ENCODE data around the gene ANKDD1B.

ANKDD1B gene

DNA sequence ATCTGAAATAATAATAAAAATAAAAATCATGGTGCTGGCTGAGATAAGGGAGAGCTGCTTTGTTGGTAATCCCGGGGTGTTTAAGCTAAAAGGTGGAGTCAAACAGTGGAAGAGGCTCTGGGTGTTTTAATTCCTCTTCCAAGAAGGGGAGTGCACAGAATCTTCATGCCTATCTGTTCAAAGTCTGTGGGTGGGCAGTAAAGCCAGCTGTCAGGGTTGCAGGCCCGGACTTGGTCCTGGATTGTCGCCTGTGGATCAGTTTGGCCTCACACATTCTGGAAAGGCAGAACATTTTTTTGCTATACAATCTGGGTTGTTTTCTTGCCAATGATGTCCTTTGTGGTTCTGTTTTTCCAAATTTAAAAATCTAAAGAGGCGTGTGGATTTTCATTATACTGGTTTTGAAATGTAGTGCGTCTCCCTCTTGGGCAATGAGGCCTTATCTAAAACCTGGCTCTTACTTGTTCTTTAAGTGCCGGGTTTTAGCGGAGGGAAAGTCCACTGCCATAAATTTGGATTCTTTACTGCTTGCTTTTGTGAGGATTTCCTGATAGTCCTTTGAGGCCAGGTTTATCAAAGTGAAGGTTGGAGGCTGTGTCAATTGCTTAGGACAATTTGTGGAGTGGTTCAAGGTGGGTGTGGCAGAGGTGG, 5.8 kb downstream of the ANKDD1B start:
- DNase-seq (ENCODE audit: low read depth) = no peak

DNA sequence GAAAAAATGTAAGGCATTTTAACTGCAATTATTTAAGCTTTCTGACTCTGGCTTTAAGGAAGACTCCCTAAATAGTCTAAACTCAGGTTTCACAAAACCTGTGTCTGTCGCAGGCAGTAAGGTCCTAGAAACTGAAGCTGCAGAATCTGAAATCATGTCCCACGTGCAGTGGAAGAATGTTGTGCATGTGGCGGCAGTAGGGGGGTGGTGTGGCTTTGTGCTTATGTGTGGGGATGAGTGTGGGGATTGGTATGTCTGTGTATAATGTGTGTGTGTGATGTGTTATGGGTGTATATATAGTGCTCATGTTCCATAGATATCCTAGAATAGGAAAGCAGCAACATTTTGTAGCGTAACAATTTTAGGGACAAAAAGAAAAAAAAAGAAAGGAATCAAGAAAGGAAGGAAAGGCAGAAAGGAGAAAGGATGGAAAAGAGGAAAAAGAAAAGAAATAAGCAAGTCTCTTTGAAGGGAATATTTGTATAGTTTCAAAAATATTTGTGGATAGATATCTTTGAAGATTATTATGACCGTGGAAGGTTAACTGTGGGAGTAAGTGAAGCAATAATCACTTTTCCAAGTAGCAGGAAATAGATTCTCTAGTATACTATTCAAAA, 6.6 kb downstream of the ANKDD1B start:
- no peak for DNase-seq (ENCODE audit: low read depth)

DNA sequence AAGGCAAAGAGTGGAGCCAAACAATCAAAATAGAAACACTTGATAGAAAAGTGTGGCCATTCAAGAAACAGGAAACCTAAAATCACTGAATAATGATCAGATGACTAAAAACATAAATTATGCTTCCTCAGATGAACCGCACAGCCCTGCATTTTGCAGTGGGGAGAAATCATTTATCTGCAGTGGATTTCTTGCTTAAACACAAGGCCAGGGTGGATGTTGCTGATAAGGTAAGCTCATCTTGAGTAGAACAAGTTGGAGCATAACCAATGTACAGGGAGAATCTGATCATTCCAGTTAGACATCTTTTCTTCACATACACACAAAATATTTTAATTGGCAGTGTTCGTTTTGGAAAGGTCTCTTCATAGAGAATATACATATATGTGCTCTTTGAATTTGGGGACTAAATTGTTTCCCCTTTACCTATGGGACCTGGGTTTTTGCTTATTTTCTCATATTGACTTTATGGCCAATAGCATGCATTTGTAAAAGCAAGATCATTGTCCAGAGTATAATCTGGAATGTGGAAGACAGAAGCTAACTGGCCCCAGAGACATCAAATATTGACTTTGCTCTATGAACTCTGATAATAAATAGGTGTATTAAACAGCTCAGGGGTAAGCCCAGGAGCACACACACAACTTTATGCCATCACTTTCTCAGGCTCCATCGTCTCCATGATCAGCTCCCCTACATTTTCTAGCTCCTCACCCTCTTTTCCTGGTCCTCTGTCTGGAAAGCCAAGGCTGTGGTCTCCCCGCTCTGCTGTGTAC, 9.1 kb downstream of the ANKDD1B start:
- DNase-seq (ENCODE audit: low read depth) = no peak

DNA sequence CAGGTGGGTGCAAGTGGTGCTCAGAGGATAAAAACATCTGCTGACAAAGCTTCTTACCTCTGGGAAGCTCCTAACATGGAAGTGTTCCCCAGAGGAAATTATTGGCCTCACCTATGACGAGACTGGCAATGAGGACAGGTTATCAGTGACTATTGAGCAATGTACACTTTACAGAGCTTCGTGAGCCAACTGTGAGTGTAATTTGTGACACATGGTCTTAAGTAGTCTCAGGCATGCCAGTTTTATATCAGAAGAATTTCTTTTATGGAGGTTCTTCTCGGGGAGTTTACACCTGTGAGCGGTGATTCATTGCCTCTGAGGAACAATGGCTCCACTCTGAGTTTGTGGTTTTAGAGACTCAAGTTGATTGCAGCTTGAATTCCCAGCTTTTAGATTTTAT, 11.3 kb downstream of the ANKDD1B start:
- no peak for DNase-seq (ENCODE audit: low read depth)

DNA sequence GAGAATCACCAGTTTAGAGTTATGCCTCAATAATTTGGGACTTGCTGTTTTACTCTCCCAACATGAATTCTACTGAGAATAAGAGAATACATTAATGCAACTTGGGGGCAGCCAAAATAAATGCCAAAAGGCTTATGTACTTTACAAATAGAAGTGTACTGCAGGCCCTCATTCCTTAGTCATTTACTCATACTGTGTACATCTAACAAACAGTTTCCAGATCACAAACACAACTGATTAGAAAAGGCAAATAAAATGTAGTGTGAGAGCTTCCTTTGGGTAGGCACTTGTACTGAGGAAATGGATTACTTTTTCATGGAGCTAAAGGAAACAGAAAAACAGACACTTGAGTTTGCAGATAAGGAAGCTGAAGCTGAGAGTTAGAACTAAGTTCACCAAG, 12.6 kb downstream of the ANKDD1B start:
- DNase-seq (ENCODE audit: low read depth) = no peak

DNA sequence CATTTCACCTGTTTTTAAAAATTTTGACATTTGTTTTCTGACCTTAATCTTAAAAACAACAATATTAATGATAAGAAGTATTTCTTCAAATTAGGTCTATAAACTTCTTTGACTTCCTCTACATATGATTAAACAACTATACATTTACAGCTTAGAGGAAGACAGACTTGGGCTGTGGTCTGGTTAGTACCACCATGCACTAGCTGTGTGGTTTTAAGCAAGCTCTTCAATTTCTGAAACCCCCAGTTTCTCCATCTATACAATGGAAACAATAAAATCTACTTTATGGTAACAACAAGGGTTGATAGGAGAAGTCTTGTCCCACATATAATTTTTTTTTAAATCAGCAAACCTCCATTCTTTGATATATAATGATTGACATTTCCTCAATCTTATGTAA, 15.7 kb downstream of the ANKDD1B start:
- DNase-seq (ENCODE audit: low read depth) = no peak

DNA sequence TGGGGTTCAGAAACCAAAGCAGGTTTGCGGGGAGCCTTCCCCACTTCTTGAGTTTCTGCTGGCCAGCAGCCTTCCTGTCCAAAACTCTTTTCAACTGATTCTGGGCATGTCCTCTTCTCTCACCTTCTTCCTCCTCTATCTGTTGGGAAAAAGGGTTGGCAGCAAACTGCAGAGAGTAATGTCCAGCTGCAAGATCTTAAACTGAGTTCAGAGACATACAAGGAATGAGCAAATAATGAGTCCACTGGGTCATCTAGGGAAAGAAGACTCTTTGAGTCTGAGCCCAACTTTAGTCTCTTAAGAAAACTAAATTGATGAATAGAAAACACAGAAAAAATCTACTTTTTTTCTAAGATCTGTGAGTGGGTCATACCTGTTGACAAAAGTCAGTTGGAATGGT, 16.5 kb downstream of the ANKDD1B start:
- no peak for DNase-seq (ENCODE audit: low read depth)

DNA sequence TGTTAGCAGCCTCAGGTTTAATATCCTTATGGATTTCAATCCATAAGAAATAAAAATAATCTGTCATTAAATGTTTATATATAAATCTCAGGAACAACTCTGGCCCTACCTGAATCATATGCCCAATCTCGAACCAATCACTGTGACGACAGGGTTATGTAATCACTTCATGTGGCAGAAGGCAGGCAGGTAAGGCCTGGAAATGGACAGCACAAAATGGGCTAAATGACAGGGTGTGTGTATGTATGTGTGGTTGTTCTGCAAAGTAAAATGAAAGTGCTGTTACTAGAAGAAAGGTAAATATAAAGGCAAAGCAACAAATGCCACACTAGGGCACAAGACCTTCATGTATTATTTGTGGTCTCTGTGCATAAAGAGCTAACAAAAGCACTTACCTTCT, 19.6 kb downstream of the ANKDD1B start:
- no peak for DNase-seq (ENCODE audit: low read depth)

DNA sequence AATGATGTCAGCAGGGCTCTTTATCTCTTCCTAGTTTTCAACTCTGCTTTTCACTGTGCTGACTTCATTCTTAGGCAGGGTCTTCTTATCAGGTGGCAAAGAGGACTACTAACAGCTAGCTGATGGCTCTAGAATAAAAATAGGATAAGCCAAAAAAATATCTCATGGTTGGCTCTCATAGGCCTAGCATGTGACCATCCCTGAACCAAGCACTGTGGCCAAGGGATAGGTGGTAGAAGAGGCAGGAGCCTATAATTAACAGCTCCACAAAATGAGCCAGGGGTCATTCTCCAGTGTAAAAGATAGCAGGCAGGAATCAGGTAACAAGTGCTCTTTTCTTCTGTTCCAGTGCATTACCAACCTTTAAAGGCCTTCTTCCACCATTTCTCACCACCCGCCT, 21.1 kb downstream of the ANKDD1B start:
- no peak for DNase-seq (ENCODE audit: low read depth)

DNA sequence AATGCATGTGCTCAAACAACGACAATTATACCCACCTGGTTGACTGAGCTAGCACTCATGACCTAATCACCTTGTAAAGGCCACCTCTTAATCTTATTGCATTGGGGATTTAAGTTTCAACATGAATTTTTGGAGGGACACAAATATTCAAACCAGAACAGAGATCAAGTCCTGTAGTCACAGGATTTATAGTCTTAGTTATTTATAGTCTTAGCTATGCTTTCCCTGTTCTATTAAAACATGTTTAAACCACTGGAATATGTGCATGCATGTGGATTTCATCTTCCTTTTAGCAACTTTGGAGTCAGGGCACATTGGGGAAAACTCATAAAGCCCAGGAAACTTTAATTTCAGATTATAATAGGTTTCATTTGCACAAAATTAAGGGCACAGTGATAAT, 26.7 kb downstream of the ANKDD1B start:
- no peak for DNase-seq (ENCODE audit: low read depth)

DNA sequence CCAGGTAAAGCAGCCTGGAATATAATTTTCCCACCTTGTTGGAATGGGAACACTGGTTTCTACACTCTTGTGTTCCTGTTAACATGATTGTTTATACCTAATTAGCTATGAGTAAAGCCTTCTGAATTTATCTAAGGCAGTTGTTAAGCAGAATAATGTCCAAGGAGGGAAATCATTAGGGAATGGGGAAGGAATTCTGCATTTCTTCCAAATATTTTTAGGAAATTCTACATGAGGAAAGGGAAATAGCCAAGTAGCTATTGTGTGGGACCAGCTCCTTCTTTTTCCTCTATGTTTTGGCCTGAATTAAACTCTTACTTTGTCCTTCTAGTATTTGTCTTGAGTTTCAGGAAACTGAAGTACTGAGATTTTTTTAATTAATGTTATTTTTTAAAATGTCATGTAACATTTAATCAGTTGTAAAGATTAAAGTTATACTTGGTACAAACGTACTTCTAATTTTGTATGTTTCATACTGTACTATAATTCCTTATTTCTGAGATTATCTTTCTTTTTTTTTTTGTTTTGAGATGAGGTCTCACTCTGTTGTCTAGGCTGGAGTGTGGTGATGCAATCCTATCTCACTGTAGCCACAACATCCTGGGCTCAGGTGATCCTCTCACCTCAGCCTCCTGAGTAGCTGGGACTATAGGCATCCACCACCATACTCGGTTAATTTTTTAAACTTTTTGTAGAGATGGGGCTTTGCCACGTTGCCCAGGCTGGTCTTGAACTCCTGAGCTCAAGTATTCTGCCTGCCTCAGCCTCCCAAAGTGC, 28.5 kb downstream of the ANKDD1B start:
- DNase-seq (ENCODE audit: low read depth) = no peak

DNA sequence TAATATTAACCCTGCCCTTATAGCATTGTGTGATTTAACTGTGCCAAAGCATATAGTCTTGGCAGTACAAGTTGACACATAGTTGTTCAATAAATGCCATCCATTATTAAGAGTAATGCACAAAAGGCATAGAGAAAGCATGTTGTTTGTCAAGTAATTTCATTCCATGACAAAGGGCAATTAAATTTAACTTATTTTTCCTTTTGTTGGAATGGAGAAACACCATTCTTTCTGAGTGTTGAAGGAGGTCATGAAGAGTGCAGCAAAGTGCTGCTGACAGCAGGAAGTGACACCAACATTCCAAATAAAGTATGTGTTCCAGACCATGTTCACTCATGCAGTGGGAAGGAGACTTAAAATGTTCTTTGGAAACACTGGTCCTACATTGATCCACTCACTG, 29.1 kb downstream of the ANKDD1B start:
- DNase-seq (ENCODE audit: low read depth) = peak; percentile 36

DNA sequence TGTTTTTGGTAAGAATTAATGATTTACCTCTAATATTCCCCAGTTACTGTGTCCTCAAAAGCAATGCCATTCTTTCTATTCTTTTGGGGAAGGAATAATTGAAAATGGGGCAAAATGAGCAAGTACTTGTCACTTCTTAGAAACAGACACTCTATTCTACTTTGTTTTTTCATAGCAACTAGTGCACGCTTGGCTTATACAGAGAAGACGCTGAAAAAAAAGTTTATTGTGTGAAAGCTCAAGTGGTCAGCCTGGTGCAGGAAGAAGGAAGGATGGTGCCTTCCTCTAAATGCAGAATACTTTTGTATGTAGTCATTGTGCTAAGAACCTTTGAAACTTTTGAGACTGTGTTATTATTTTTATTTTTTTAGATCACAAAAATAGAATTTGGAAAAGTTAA, 29.6 kb downstream of the ANKDD1B start:
- no peak for DNase-seq (ENCODE audit: low read depth)

DNA sequence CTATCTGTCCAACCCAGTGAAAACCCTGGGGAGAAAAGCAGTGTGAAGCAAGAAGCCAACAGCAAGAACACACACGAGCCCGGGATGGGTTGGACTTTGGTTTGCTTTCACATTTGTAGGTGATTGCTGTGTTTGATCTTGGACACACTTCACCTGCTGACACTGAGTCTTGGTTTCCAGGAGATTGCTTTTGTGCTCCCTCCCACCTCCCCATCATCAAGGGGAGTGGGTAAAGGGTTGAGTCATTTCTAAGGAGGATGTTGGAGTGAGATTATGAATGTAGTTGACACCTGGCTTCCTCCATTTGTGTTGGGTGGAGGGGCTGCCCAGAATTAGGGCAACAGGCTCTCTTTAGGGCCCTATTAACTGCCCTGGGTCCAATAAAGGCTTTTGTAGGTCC, 37.5 kb downstream of the ANKDD1B start:
- no peak for DNase-seq (ENCODE audit: low read depth)

DNA sequence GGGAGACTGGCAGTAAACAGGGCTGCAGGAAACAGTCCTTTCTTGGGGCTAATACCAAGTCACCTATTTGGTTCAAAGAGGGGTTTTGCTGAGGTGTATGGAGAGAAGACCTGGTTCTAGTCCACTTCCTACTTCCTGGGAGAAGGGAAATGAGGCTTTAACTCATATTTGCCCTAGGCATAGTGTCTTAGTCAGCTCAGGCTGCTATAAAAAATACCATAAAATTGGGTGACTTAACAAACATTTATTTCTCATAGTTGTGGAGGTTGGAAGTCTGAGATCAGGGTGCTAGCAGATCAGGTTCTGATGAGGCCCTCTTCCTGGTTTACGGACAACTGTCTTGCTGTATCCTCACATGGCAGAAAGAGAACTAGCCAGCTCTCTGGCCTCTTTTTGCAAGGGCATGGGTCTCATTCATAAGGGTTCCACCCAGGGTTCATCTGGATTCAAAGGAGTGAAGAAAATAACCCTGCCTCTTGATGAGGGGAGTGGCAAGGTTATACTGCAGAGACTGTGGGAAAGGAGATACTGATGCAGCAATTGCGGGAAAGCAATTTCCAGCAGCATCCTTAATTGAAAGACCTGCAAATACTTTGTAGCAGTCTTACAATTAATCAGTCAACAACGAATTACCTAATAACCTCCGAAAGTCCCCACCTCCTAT, 40.5 kb downstream of the ANKDD1B start:
- DNase-seq (ENCODE audit: low read depth) = no peak

DNA sequence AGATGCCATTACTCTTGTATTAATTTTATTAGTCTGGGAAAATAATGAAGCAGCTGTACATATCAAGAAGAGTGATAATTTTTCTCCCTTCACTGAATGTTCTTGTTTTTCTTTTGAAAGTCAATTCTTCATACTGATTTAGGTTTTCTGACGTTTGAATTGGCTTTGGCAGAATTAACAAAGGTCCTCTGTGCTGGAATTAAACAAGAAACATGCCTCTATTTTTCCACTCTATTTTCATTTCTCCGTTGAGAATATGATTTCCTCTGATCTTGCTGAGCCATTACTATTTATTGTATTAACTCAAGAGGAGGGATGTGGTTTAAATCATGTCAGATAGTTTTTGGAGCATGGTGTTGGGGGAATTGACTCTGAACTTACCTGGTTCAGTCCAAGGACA, 42.3 kb downstream of the ANKDD1B start:
- DNase-seq (ENCODE audit: low read depth) = no peak

DNA sequence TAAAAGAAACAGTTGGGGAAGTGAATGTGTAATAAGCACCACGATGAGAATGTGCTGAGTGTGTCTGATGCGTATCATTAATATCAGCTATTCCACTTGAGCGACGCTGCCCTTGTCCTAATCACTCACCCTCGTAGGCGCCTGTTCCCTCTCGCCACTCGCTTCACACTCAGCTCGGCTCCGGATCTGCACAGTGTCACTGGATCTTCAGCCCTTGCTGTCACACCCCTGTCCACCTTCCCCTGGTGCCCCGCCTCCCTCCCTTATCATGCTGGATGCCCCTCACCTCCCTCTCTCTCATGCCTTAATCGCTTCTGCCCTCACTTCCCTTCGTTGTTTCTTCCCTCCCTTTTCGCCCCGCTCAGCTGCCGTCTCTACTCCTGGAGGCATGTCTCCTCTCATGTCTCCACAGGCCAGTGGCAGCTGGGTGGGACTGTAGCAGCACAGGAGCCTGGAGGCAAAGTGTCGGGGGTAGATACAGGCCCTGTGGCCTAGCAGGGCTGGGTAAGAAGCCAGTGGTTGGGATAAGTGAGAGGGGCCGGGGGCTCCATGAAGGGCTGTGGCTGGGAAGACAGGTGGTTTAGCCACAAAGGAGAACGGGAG, 43.5 kb downstream of the ANKDD1B start:
- DNase-seq (ENCODE audit: low read depth) = no peak

DNA sequence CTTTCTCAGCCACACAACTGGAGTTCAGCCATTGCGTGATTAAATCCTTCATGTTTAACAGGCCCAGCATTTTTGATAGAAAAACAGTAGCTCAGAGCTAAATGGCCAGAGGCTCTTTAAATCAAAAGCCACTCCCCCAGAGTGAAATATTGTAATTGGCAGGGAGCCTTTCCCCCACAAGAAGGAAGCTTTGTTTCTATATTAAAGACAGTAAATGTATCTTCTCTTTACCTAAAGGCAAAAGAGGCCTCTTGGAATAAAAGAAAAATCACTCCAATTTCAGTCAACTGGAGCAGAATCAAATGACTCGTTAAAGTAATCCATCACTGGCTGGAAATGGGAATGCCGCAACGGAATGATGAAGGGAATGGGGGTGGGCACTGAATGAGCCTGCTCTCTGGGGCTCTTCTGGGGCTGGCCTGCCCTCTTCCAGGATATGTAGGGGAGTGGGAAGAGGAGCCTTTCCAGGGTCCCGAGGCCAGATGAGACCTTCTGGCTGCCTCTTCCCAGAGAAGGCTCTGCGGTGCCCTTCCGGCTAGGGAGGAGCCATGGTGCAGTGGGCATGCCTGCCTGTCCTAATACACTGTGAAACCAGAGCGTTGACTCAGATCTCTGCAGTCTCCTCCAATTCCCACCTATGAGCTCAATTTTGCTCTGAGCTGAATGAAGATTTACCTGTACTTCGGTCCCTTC, 45.2 kb downstream of the ANKDD1B start:
- peak; percentile 51 for DNase-seq (ENCODE audit: low read depth)

DNA sequence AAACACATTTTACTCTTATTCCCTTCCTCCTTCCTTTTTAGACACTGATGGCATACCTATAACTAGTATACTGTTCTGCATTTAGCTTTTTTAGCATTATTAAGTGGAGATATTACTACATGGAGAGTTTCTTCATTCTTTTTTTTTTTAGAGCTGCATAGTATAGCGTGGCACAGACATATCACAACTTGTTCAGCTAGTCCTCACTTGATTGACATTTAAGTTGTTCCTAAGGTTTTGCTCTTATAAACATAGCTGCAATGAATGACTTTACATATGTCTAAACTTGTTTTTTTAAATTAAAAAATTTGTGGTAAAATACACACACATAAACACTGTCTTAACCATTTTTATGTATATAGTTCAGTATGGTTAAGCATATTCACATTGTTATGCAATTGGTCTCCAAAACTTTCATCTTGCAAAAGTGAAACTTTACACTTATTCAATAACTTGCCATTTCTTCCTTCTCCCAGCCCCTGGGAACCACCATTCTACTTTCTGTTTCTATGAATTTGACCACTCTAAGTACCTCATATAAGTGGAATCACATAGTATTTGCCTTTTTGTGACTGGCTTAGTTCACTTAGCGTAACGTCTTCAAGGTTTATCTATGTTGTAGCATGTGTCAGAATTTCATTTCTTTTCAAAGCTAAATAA, 48.7 kb downstream of the ANKDD1B start:
- DNase-seq (ENCODE audit: low read depth) = no peak

DNA sequence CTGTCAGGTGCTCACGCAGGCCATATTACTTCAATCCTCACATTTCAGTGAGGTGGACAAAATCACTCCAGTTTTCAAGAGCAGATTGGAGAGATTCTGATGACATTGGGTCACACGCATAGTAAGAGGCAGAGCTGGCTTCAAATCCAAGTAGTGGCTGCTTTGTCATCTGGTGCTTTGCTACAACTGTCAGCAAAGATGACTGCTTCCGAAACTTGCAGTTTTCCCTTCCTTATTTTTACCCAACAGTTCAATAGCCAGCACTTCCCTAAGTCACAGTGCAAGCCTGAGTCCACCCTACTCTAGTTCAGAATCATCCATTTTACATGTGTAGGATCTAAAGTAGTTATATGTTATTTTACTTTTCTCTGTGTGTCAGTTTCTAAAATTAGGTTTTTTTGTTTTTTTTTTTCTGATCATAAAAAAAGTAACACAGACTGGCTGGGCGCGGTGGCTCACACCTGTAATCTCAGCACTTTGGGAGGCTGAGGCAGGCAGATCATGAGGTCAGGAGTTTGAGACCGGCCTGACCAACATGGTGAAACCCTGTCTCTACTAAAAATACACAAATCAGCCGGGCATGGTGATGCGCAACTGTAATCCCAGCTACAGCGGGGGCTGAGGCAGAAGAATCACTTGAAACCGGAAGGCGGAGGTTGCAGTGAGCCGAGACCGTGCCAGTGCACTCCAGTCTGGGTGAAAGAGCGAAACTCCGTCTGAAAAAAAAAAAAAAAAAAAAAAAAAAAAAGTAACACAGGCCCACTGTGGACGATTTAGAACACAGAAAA, 49.6 kb downstream of the ANKDD1B start:
- no peak for DNase-seq (ENCODE audit: low read depth)

Data from fibroblast of gingiva (primary cell).